HG03280 (cell line): ENCODE measurements around the gene HES4.
A peak's percentile ranks its signal among the peaks of the same experiment; 100 is the strongest.

ENCODE experiments used
- ATAC-seq: cut with Tn5 transposase; IDR thresholded peaks from one replicate; pipeline ENCODE4 v1.9.1; 2021; ENCODE audit warnings: mild to moderate bottlenecking, moderate library complexity; ENCODE audit not compliant: unreplicated experiment

HES4 gene

GRCh38 chr1:999725-1000356 lies at the start of gene HES4:
Gene HES4 (minus strand): TSS chr1:1000097. CDS start chr1:999973, 124 bp downstream.
- peak; percentile 31 for ATAC-seq

GRCh38 chr1:1048765-1049164 lies 48.9 kb upstream of the HES4 start:
- ATAC-seq, result no peak

- ATAC-seq, result no peak
Measured at GRCh38 chr1:1047963-1048362, 48.1 kb upstream of the HES4 start.

- ATAC-seq, result no peak
Measured at GRCh38 chr1:1047407-1047806, 47.5 kb upstream of the HES4 start.

GRCh38 chr1:1046767-1047166 lies 46.9 kb upstream of the HES4 start:
- ATAC-seq, result no peak

- no peak for ATAC-seq
Measured at GRCh38 chr1:1046243-1046642, 46.3 kb upstream of the HES4 start.

GRCh38 chr1:1045129-1045528 lies 45.2 kb upstream of the HES4 start:
- ATAC-seq, result no peak

- ATAC-seq, result no peak
Measured at GRCh38 chr1:1044455-1045078, 44.7 kb upstream of the HES4 start.

GRCh38 chr1:1043921-1044320 lies 44.0 kb upstream of the HES4 start:
- no peak for ATAC-seq

GRCh38 chr1:1043411-1043810 lies 43.5 kb upstream of the HES4 start:
- ATAC-seq, result no peak

GRCh38 chr1:1042835-1043234 lies 42.9 kb upstream of the HES4 start:
- no peak for ATAC-seq

- ATAC-seq, result no peak
Measured at GRCh38 chr1:1041873-1042272, 42.0 kb upstream of the HES4 start.

- ATAC-seq, result no peak
Measured at GRCh38 chr1:1041092-1041523, 41.2 kb upstream of the HES4 start.

- ATAC-seq, result peak; percentile 51
Measured at GRCh38 chr1:1040004-1040991, 40.4 kb upstream of the HES4 start.

- ATAC-seq, result no peak
Measured at GRCh38 chr1:1039145-1039910, 39.4 kb upstream of the HES4 start.

- no peak for ATAC-seq
Measured at GRCh38 chr1:1038694-1039093, 38.8 kb upstream of the HES4 start.

GRCh38 chr1:1037366-1038327 lies 37.8 kb upstream of the HES4 start:
- ATAC-seq, result no peak

- ATAC-seq, result no peak
Measured at GRCh38 chr1:1035291-1035943, 35.5 kb upstream of the HES4 start.

GRCh38 chr1:1034439-1034781 lies 34.5 kb upstream of the HES4 start:
- ATAC-seq, result no peak
